HG02981 (cell line): ENCODE results near the gene TMEM187.

Experiments
- ATAC-seq: cut with Tn5 transposase; IDR thresholded peaks from one replicate; pipeline ENCODE4 v1.9.1; 2021; ENCODE audit warnings: mild to moderate bottlenecking, moderate library complexity; ENCODE audit not compliant: unreplicated experiment

TMEM187 gene, protein sequence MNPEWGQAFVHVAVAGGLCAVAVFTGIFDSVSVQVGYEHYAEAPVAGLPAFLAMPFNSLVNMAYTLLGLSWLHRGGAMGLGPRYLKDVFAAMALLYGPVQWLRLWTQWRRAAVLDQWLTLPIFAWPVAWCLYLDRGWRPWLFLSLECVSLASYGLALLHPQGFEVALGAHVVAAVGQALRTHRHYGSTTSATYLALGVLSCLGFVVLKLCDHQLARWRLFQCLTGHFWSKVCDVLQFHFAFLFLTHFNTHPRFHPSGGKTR

DNA sequence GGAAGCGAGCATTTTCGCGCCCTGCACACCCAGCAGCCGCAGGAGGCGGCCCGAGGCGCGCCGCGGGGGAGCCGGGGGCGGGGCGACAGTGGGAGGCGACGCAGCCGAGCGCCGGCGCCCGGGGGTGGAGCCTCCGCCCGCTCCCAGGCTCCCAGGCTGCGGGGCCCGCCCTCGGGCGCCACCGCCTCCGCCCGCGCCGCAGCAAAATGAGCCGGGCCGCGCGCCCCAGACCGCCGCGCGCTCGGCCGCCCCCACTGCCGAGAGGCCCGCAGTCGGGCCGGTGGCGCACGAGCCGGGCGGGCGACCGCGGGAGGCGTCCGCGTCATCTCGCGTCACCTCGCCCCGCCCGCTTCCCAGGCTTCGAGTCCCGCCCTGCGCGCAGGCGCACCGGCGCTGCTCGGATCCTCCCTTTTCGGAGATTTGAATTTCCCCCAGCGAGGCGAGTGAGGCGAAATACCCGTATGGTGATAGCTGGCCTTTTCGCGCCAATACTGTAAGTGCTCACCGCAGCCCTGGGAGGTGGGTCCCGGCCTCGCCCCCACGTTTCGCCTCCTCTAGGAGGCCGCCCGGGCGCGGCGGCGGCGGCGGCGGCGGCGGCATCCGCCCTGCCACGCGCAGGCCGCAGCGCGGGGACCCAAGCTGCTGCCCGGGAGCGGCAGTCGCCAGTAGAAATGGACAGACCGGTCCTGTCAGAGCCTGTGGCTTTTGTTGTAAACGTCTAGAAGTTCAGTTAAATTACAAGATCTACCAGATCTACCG is at the start of gene TMEM187:
Gene TMEM187, plus strand, starts transcription at position 387 of the 759 bp plus-strand sequence. CDS start 9,309 bp downstream, outside the sequence.
- ATAC-seq = peak; percentile 47

DNA sequence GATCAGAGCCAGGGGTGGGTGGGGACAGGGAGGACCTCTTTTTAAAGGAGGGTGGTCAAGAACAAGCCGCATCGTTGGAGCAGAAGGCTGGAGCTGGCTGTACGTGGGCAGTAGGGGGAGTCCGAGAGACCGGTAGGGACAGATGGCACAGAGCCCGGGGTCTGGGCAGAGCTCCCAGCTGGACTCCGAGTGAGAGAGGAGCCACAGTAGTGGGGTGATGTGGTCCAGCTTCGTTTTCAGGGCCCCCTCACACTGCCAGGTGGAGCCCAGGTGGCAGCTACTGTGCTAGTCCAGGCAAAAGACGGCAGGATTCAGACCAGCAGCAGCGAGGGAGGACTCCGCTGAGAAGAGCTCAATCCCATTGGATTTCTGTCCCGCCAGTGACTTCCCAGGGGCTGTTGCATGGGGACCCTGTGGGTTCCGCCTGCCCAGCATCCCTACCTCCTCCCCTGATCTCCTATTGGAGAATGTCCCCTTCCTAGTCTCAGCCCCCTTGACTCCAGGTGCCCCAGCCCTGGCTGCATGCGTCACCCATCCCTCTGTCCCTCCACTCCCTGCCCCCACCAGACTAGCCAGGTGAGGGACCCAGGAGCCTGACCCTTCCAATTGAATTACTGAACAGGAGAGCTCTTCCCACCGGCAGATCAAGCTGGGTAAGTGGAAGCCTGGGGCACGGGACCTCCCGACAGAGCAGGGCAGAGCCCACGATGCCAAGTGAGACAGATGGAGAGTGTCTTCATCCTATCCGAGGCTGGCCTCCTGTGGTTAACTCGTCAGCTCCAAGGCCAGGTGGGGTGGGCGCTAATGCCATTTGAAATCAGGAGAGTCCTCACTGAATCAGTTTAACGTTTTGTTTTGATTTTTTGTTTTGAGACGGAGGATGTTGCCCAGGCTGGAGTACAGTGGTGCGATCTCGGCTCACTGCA is 49.4 kb upstream of the TMEM187 start:
- ATAC-seq = no peak

DNA sequence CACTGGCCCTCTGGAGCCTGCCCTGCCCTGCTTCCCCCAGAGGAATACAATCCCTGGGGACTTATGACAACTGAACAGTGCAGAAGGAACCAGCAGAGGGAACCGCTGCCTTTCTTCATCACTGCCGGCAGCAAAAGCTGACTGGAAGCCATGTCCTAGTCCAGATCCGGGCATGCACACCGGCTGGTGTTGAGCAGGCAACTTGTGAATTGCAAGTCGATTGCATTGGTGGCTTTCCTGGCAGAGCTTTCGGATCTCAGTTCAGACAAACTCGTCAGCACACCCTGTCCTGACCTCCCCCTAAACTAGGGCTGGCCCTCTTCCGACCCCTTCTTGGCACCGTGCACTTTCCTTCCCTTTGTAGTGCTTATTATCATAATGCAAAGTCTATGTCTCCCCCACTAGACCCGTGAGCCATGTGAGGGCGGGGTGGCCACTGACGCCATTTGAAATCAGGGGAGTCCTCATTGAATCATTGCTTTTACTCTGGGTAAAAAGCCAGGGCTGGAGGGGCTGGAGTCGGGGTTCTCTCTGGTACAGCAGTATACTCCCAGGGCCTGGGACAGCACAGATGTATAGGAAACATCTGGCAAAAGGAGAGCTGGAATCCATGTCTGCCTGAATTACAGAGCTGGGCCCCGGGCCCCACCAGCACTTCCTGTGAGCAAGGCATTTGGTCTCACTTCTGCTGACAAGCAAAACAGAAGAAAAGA is 48.2 kb upstream of the TMEM187 start:
- no peak for ATAC-seq

DNA sequence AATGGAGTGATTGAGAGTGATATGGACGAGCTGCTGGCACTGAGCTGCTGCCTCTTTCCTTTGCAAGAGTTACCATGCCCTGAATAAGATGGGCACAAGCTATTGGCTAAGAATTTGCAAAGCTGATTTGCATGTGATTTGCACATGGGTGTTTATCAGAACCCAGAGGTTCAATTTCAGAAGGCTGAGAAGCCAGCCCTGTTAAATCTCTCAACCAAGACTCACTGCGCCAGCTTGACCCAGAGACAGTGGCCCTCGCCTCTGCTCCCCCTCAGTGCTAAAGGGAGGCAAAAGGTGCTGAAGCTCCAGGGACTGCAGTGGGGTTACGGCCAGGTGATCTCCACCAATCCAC is 47.2 kb upstream of the TMEM187 start:
- no peak for ATAC-seq

DNA sequence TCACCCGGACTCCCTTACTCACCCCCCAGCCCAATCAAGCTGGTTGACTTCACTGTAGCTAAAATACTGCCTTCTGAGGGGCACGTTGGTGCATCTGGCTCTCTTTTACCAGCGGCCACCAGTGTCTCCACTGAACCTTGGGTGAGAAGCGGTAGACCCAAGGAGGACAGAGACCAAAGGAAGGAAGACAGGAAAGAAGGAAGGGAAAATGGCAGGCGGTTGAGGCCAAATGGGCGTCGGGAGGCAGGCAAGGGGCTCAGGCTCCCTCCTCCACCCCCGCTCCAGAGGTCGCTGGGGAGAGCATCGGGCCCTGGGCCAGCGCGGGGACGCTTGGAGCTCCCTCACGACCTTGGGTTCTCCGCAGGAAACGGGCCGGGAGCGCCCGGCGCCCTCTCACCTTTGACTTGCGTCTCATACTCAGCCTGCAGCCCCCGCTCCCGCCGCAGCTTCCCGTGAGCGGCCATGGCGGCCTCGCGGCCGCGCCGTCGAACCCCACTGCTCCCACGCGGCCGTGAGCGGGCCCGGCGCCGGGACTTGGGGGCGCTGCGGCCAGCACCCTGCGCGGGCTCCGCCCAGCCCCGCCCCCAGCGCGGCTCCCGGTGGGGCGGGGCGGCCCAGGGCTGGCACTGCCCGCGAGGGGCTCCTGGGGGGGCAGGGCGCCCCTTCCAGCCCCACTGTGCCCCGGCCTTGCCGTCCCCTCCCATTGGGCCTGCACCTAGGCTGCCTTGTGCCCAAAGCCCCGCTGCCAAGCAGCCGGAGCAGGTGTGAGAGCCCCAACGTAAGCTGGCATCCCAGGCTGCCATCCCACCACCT is 46.6 kb upstream of the TMEM187 start, which contains the start of gene ARHGAP4:
Gene ARHGAP4, minus strand, starts transcription at position 526 of the 813 bp plus-strand sequence. Its CDS starts 62 bp downstream, at position 464.
- no peak for ATAC-seq

DNA sequence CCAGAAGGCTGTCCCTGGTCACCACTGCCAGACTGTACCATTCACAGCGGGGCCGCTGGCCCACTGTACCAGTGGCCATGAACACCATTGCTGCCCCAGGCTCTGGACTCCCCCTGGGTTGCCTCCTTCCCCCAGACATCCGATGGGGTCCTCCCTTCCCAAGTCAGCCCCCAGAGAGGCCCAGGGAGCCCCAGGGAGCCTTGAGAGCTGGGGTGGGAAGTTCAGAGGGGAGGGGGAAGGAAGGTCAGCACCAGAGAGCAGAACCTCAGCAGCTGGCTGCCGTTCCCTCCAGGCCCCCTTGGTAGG is 46.0 kb upstream of the TMEM187 start:
- ATAC-seq = no peak

DNA sequence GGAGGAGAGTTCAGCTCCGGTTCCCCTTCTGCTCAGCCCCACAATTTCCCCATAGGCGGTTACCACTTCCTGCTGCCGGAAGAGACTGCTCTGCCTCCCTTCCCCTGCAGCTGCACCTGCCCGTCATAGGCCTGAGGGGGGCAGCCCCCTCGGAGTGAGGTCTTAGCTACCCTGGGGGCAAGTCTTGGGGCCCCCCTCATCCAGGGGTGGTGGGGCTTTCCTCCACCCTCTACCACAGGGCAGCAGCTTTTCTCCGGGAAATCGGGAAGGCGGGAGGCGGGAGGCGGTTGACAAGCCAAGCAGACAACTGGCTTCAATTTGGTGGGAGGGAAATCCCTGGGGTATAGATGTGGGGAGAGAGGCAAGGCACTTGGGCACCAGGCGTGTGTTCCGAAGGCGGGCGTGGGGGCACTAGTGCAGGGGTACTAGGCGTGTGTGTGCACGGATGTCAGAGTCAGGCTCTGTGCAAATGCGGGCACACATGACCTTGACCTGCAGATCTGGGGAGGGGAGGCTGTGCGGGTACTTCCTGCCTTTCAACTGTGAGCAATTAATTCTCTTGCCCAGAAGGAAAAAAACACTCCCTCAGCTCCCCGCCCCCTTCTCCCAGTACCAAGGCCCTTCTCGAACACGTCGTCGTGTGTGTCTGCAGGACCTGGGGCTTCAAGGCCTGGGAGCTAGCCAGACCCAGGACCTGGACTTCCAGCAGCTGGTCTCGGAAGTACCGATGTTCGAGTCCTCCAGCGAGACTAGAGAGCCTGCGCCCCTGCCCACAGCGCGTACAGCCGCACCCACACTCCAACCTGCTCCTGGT is 45.5 kb upstream of the TMEM187 start:
- peak; percentile 45 for ATAC-seq

DNA sequence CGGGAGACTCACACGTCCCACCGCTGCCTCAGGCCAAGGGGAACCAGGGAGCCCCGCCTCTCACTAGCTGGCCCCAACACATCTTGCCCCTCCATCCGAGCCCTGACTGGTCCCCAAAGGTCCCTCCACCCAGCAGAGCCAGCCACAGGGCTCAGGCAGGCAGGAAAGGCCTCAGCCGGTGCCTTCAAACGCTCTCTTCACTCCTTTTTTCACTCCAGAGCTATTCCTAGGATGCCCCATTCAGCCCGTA is 45.0 kb upstream of the TMEM187 start:
- ATAC-seq = no peak

DNA sequence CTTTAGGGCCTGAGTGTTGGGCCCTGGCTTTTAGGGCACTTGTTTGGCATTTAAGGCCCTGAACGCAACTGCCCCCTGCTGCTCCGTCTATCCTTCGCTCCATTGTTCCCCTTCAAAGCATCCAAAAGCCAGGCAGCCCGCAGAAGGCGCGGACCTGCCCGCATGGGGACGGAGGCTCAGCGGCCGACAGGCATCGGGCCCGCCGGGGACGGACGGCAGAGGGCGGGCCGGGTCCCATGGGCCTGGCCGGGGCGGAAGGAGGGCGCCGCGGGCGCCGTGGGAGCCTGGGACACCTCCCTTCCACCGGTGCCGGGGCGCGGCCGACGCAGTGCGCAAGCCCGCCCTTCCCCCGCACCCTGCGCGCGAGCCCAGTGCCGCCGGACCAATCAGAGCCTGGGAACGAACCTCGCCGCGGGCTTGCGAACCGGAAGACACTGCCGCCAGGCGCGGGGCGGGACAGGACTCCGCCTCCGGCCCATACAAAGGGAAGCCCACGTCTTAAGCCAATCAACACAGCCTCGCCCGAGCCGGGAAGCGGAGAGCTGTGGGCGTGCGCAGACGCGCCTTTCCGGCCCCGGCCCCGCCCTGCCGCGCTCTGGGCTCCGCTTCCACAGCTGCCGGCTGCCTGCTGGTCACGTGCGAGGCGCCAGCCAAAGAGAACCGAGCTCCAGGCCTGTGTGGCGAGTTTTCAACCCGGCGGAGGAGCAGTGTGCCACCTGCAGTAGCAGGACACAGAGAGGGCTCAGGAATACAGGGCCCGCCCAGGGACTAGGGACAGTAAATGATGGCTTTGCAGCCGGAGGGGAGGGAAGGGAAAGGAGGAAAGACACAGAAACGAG is 44.4 kb upstream of the TMEM187 start:
- ATAC-seq = peak; percentile 69

DNA sequence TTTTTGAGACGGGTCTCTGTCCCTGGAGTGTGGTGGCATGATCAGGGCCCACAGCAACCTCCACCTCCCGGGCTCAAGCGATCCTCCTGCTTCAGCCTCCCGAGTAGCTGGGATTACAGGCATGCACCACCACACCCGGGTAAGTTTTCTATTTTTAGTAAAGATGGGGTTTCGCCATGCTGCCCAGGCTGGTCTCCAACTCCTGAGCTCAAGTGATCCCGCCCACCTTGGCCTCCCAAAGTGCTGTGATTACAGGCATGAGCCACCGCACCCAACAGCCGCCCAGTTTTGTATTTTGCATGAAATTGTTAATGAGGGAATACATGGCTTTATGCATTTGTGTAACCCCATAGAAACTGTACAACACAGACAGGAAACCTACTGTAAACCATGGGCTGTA is 43.7 kb upstream of the TMEM187 start:
- ATAC-seq = no peak

DNA sequence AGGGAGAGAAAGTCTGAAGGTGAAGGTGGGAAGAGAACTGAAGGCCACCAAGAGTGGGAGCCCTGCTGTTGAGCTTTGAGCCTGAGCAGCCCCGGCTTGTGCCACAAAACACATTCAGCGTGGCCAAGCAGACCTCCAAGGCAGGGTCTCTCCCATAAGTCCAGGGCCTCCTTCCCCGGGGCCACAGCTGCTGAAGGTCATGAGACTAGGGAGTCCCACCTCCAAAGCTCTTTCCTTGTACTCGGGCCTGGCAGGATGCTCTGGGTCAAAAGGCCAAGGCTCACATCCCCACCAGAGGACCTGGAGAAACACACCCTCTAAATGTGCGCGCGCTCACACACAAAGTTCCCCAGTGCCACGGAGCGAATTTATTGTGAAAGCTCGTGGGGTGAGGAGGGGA is 43.0 kb upstream of the TMEM187 start:
- no peak for ATAC-seq

DNA sequence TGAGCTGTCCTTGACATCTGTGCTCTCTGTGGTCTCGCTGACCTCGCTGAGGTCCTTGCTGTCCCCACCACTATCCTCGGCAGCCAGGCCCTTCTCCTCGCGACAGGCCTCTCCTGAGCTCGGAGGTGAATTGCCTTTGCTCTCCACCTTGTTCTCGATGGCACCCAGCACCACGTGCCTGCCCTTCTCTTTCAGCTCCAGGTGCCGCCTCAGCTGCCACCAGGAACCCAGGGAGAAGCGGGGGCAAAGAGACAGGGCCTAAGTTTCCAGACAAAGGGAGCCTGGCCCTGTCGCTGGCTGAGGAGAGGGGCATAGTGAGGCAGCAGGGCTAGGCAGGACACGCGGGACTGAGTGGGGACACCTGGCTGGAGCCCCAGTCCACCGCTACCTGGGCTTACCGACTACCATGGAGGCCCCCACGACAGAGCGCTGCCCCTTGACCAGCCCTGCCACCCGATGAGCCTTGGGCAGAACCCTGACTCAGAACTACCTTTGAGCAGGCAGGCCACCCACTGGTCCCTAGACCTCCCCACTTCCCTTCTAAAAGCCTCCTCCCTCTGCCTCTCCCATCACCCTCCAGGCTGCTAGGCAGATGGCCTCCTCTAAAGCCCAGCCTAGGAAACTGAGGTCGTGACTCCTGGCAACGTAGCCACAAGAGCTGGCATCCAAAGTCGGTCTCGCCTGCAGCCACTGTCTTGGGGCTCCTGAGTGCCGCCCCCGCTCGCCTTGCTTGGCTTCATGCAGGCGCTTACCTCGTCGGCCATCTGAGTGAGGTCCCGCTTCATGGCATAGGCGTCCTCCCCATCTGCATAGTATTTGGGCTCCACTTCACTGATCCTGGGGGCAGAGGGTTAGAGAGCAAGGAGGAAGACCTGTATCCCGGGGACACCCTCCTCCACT is 42.3 kb upstream of the TMEM187 start:
- ATAC-seq = no peak

DNA sequence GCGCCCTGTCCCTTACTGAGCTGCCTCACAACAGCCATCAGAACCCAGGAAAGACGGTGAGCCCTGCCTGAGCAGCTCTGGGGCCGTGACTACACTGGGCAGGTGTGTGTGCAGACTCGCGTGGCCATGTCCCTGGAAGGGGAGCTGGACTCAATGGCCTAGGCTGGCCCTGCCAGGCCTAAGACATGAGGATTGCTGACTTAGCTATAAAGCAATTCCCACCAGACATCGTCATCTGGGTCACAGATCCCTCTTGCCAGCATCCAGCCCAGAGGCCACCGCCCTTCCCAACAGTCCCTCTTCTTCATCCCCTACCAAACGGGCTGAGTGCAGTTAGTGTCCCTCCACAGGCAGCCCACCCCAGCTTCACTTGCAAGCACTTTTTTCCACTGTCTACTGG is 41.4 kb upstream of the TMEM187 start:
- no peak for ATAC-seq

DNA sequence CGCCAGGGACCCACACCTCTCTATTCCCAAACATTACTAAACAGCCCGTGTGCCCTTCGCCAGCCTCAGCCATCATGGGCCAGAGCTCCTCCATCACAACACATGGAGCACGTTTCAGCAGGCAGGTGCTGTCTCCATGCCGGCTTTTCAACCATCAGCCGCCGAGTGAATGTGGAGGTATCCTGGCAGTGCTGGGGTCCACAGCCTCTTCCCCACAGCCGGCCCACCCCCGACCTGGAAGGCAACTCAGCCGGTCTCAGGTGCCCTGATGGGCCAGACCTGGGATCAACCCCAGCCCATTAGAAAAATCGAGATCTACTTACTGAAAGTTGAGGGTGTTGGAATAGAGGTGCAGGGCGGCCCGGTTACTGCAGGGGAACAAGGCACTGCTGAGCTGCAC is 40.8 kb upstream of the TMEM187 start:
- no peak for ATAC-seq

DNA sequence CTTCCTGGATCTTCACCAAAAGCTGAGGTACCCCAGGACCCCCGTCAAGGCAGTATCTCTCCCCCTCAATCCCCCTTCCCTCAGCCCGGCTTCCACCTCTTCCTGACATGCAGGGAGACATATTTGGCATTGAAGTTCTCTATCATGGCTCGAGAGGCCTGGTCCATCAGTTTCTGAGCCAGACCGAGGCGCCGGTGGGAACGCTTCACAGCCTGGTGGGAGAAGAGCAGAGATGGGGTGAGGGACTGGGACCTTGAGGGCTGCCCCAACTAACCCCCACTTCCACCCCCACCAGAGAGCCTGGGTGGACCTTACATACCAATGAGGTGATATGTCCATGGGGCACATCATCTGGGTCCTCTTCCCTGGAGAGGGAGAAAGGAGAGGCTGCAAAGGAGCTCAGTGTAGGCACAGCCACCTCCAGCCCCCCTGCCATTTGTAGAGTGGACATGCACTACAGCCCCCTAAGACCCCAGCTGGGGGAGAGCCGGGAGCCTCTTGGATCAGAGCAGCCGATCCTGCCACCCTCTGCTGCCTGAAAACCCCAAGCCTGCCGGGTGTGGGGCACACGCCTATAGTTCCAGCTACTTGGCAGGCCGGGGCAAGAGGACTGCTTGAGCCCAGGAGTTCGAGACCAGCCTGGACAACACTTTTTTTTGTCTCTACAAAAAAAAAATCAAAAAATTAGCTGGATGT is 40.2 kb upstream of the TMEM187 start:
- no peak for ATAC-seq

DNA sequence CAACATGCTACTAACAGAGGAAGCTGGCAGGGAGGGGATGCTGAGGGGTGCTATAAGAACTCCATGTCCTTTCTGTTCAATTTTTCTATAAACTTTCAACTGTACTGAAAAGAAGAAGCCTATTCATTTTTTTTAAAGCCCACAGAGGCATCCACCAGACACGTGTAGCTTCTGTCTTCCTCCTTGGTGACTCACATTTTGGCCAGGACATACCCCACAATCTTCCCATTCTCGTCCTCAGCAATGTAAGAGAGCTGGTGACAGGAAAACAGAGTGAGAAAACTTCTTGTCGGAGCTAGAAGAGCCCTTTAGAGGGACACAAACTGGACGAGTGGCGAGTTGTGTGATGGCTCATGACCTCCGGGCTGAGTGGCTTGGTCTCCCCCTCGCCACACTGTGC is 38.8 kb upstream of the TMEM187 start:
- ATAC-seq = no peak

DNA sequence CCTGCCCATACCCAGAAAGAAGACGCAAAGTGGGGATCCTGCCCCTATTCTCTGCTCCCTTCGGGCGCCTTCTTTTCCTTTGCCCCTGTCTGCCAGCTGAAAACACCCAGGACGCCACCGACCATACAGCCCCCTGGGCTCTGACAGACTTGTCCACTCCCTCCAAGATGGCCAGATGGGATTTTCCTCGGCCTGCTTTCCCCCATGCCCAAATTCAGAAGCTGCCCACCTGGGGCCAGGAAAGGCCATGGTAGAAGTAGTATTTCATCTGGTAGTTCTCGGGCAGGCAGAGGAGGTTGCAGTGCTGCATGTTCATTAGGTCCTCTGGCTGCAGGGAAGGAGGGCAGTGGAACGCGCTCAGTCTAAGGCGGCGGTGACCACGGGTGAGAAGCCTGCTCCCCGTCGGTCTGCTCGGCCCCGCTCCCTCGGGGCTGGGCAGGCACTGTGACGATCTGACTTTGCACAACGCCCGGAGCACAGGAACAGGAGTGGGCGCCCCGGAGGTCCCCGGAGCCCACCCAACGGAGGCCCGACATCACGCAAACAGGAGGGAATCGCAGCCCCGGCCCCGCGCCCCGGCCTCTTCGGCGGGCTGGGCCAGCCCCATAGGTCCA is 38.3 kb upstream of the TMEM187 start:
- ATAC-seq = peak; percentile 12
